CD4-positive, alpha-beta memory T cell (primary cell): Measurements from ENCODE around the gene PRKAB1. TPM values are rescaled to one million over a fixed set of nuclear protein-coding genes. Genes with fewer than 3 reads are reported as not detected.
"Not testable (repeated sequence)": the region's sequence is repeated elsewhere in the genome, so short reads cannot be mapped to it uniquely, and the experiment has no call there.

ENCODE experiments used
- CTCF ChIA-PET: fragments of 350-600 bp; sonication (Branson Sonifier 250); formaldehyde crosslinking; loops from one replicate; lab custom pipeline; 2021; ENCODE audit warnings: inconsistent platforms; ENCODE audit not compliant: partially characterized antibody; lab: Charles Lee
- POLR2A ChIA-PET: fragments of 350-600 bp; sonication (Branson Sonifier 250); formaldehyde crosslinking; loops from one replicate; lab custom pipeline; 2021; ENCODE audit not compliant: partially characterized antibody; lab: Charles Lee
- DNase-seq, 5 donors: peaks; one replicate each; pipeline versions ENCODE4 v3.0.0 to v3.0.0-alpha.2; 2020 to 2022; ENCODE audit warnings: mixed read lengths in 1 of 5
- H3K27ac ChIP-seq: one replicate; pipeline ENCODE4 v1.7.0; 2013; ENCODE audit warnings: low read depth, low read length
- H3K27me3 ChIP-seq: 2 replicates; pipeline ENCODE4 v1.7.0; 2013; ENCODE audit warnings: mild to moderate bottlenecking, low read length, moderate library complexity; ENCODE audit not compliant: insufficient read depth
- H3K36me3 ChIP-seq: 2 replicates; pipeline ENCODE4 v1.7.0; 2013; ENCODE audit warnings: mild to moderate bottlenecking, low read length, moderate library complexity; ENCODE audit not compliant: insufficient read depth
- H3K4me1 ChIP-seq: 2 replicates; pipeline ENCODE4 v1.7.0; 2013; ENCODE audit warnings: mild to moderate bottlenecking, low read length, moderate library complexity; ENCODE audit not compliant: insufficient read depth
- H3K4me3 ChIP-seq, 2 donors: one replicate each; pipeline ENCODE4 v1.7.0; 2013; ENCODE audit warnings: low read length in 2 of 2, mild to moderate bottlenecking in 1 of 2
- H3K9me3 ChIP-seq, 2 donors: one replicate each; pipeline ENCODE4 v1.7.0; 2013; ENCODE audit warnings: low read length in 2 of 2, control low read depth in 1 of 2; ENCODE audit not compliant: control insufficient read depth in 1 of 2
- H3K27ac Mint-ChIP-seq, 7 donors: one replicate each; pipeline ENCODE4 v1.8.0; 2020 to 2021; ENCODE audit warnings: mixed read lengths in 7 of 7, mild to moderate bottlenecking in 6 of 7, inconsistent platforms in 3 of 7, moderate library complexity in 3 of 7
- H3K27me3 Mint-ChIP-seq, 2 donors: one replicate each; pipeline ENCODE4 v1.8.0; 2020 to 2021; ENCODE audit warnings: mixed read lengths in 2 of 2
- H3K36me3 Mint-ChIP-seq, 2 donors: one replicate each; pipeline ENCODE4 v1.8.0; 2020 to 2021; ENCODE audit warnings: mixed read lengths in 2 of 2, inconsistent platforms in 1 of 2, mild to moderate bottlenecking in 1 of 2
- H3K4me1 Mint-ChIP-seq, 4 donors: one replicate each; pipeline ENCODE4 v1.8.0; 2020 to 2021; ENCODE audit warnings: mixed read lengths in 4 of 4, mild to moderate bottlenecking in 1 of 4
- H3K4me3 Mint-ChIP-seq, 8 donors: one replicate each; pipeline ENCODE4 v1.8.0; 2020 to 2021; ENCODE audit warnings: mixed read lengths in 8 of 8, mild to moderate bottlenecking in 7 of 8, moderate library complexity in 6 of 8, inconsistent platforms in 3 of 8
- H3K9me3 Mint-ChIP-seq, 8 donors: one replicate each; pipeline ENCODE4 v1.8.0; 2020 to 2021; ENCODE audit warnings: mixed read lengths in 8 of 8, mild to moderate bottlenecking in 5 of 8, inconsistent platforms in 3 of 8, moderate library complexity in 1 of 8
- intact Hi-C: fragments of 100-400 bp; cut with micrococcal nuclease; formaldehyde crosslinking; loops from one replicate; pipeline ENCODE4 v1.15.1; 2023
- polyA plus RNA-seq, 2 donors: library from polyadenylated mRNA; unstranded; fragments of 300-500 nt; fragmentation: Illumina TruSeq; gene quantifications; one replicate each; pipeline ENCODE4 v1.2.3, GENCODE V29; 2021
- total RNA-seq, 2 experiments: library from RNA; stranded (reverse); gene quantifications; one replicate each; pipeline ENCODE4 v1.2.3, GENCODE V29; 2021

Gene PRKAB1
- total and polyA plus RNA-seq, 4 experiments from 2014 or later, result 41.7 to 59.3 (median 45.5) TPM

DNA sequence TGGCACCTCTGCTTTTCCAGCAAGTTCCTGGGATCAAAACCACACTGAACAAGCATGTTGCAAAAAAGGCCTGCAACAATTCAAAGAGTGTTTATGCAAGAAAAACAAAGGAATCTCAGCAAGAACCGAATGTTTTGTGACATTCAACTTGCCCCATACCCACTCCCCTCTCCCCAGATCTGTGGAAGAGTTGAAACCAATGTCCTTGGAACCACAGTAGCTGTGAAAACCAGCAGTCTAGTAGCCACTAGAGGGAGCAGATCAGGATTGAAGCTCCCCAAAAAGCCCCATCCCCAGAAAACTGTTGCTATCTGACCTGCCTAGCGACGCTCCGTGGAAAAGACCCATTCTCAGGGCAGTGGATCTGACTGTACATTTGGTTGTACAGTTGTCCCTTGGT is 27.1 kb downstream of the PRKAB1 start:
- H3K4me3 Mint-ChIP-seq, result no peak overlapping the region
- ChIA-PET POLR2A (no interaction called here), CTCF (no interaction called here)
- no peaks in the 10 kb centered on the region for H3K36me3 Mint-ChIP-seq
- Histone ChIP-seq H3K9me3 (no peaks in the 10 kb centered on the region), H3K27me3 (no peaks in the 10 kb centered on the region), H3K36me3 (no peaks in the 10 kb centered on the region), H3K4me3 (no peak overlapping the region), H3K4me1 (no peaks in the 10 kb centered on the region), H3K27ac (no peak overlapping the region)
- no peaks in the 10 kb centered on the region for H3K27me3 Mint-ChIP-seq
- intact Hi-C loops, result loop anchor here (10.0 kb wide), 1 partner anchor 210 kb away; no protein-coding TSS in a partner anchor
- no peaks in the 10 kb centered on the region for H3K4me1 Mint-ChIP-seq
- no peaks in the 10 kb centered on the region for H3K9me3 Mint-ChIP-seq
- no peak overlapping the region for H3K27ac Mint-ChIP-seq
- DNase-seq, result no peak

DNA sequence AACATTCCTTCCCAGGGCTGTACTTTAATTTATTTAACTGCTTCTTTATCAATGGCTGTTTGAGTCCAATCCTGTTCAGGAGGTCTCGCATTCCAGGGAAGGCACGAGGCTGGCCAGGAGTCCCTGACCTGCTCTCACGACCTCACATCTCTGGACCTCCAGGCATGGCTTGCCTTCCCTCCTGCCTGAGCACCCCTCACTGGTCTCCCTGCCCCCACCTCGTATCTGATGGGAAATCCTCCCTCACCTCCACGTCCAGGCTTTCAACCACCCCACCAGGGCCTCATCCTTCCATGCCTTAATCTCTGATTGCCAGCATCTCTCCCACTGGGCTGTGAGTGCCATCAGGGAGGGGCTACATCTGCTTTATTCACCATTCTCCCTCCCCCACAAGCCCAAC is 29.0 kb downstream of the PRKAB1 start:
- H3K9me3 Mint-ChIP-seq, result no peaks in the 10 kb centered on the region
- DNase-seq, result no peak
- Histone ChIP-seq H3K4me1 (no peaks in the 10 kb centered on the region), H3K9me3 (no peaks in the 10 kb centered on the region), H3K27me3 (no peaks in the 10 kb centered on the region), H3K4me3 (no peak overlapping the region), H3K27ac (no peak overlapping the region), H3K36me3 (no peaks in the 10 kb centered on the region)
- ChIA-PET POLR2A (no interaction called here), CTCF (no interaction called here)
- H3K36me3 Mint-ChIP-seq, result no peaks in the 10 kb centered on the region
- H3K4me3 Mint-ChIP-seq, result no peak overlapping the region
- peak overlapping the region in 1 of 7 donors; percentile 3 for H3K27ac Mint-ChIP-seq
- H3K27me3 Mint-ChIP-seq, result no peaks in the 10 kb centered on the region
- intact Hi-C loops, result loop anchor here (10.0 kb wide), 1 partner anchor 208 kb away; no protein-coding TSS in a partner anchor
- no peaks in the 10 kb centered on the region for H3K4me1 Mint-ChIP-seq

DNA sequence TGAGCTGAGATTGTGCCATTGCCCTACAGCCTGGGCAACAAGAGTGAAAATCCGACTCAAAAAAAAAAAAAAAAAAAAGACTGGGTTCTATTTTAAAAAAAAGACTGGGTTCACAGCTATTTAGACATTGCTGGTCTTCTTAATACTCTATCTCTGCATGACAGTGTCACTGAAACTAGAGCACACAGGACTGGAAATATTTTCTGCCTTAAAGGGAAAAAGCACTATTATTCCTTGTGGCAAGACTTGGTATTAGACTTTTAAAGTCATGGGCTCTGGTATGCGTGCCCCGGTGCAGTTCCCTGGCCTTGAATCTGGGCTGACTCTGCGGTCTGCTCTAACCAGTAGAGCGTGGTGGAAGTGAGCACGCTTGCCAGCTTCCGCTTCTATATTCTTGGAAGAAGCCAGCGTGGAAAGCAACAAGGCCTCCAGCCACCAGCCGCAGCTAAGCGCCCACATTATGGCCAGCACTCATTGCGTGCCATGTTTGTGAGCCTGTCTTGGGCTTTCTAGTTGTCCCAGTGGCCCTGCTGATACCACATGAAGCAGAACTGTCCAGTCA is 31.3 kb downstream of the PRKAB1 start:
- ChIA-PET POLR2A (no interaction called here), CTCF (no interaction called here)
- Histone ChIP-seq H3K36me3 (no peaks in the 10 kb centered on the region), H3K4me3 (no peak overlapping the region), H3K9me3 (no peaks in the 10 kb centered on the region), H3K27ac (no peak overlapping the region), H3K4me1 (no peaks in the 10 kb centered on the region), H3K27me3 (no peaks in the 10 kb centered on the region)
- H3K27me3 Mint-ChIP-seq, result no peaks in the 10 kb centered on the region
- no peaks in the 10 kb centered on the region for H3K9me3 Mint-ChIP-seq
- intact Hi-C loops, result loop anchor here (10.0 kb wide), 1 partner anchor 206 kb away; no protein-coding TSS in a partner anchor
- H3K36me3 Mint-ChIP-seq, result no peaks in the 10 kb centered on the region
- H3K27ac Mint-ChIP-seq, result no peak overlapping the region
- no peaks in the 10 kb centered on the region for H3K4me1 Mint-ChIP-seq
- DNase-seq, result no peak
- no peak overlapping the region for H3K4me3 Mint-ChIP-seq

DNA sequence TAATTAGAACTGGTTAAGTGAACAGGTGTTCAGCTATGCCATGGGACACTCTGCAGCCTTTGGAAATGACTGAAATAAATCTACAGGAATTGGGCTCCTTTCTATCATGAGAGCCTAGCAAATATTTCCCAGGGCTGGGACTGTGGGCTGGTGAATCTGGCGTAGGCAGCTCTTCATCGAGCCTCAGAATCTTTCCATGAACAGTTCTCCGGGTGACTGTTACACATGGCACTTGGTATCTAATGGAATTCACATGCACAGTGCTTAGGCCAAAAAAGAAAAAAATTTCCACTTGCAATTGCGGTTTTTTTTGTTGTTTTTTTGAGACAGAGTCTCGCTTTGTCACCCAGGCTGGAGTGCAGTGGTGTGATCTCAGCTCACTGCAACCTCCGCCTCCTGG is 32.1 kb downstream of the PRKAB1 start:
- H3K4me3 Mint-ChIP-seq, result no peak overlapping the region
- DNase-seq, result no peak
- Histone ChIP-seq H3K9me3 (no peaks in the 10 kb centered on the region), H3K27me3 (no peaks in the 10 kb centered on the region), H3K4me3 (no peak overlapping the region), H3K27ac (no peak overlapping the region), H3K36me3 (no peaks in the 10 kb centered on the region), H3K4me1 (no peaks in the 10 kb centered on the region)
- H3K27me3 Mint-ChIP-seq, result no peaks in the 10 kb centered on the region
- POLR2A ChIA-PET, result no interaction called here
- H3K36me3 Mint-ChIP-seq, result no peaks in the 10 kb centered on the region
- H3K4me1 Mint-ChIP-seq, result no peaks in the 10 kb centered on the region
- CTCF ChIA-PET, result no interaction called here
- intact Hi-C loops, result no loop called here
- no peak overlapping the region for H3K27ac Mint-ChIP-seq
- no peaks in the 10 kb centered on the region for H3K9me3 Mint-ChIP-seq

DNA sequence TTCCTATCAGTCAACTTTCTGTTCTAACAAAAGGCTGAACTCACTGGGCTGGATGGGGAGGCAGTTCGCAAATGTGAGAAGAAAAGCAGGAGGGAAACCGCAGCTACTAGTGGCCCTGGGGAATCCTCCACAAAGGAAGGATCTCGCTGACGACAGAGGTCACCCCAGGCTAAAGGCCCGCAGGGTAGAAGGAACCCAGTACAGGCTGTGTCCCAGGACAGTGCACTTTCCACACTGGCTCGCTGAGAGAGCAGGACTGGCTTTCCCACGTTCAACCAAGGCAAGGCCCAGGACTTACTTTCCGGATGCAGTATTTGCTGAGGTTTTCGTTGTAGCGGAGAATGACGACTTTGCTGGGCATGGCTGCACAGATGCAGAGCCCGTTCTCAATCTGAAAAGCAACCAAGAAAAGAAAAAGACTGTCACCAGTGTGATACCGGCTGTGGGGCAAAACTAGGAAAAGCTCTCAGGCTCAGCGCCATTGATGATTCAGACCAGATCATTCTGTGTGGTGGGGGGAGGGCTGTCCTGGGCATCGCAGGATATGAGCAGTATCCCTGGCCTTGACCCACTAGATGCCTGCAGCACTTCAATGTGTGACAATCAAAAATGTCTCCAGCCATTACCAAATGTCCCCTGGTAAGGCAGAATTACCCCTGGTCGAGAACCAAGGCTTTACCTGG is 36.3 kb downstream of the PRKAB1 start:
- no peak for DNase-seq
- ChIA-PET CTCF (no interaction called here), POLR2A (no interaction called here)
- H3K27me3 ChIP-seq, result no peaks in the 10 kb centered on the region
- Mint-ChIP-seq H3K27ac (no peak overlapping the region), H3K27me3 (no peaks in the 10 kb centered on the region), H3K4me1 (no peaks in the 10 kb centered on the region), H3K9me3 (no peaks in the 10 kb centered on the region), H3K36me3 (no peaks in the 10 kb centered on the region), H3K4me3 (no peak overlapping the region)
- H3K9me3 ChIP-seq, result no peaks in the 10 kb centered on the region
- no peaks in the 10 kb centered on the region for H3K4me1 ChIP-seq
- H3K36me3 ChIP-seq, result no peaks in the 10 kb centered on the region
- H3K27ac ChIP-seq, result no peak overlapping the region
- no peak overlapping the region for H3K4me3 ChIP-seq
- intact Hi-C loops, result no loop called here

DNA sequence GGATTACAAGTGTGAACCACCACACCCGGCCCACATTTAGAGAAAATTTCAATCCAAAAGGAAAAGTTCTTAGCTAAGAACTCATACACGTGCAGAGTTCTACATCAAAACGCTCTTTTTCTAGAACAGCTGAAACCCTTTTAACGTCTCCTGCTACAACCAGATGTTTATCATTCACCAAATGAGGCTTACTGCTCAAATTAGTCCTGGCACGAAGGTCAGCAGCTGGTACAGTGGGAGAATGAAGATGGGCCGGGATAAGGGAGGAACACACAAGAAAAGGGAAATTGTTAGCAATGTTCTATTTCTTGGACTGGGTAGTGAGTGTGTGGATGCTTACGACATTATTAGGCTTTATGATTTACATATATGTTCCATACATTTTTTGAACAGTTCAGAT is 37.2 kb downstream of the PRKAB1 start:
- Histone ChIP-seq H3K27ac (no peak overlapping the region), H3K27me3 (no peaks in the 10 kb centered on the region), H3K4me1 (no peaks in the 10 kb centered on the region), H3K36me3 (no peaks in the 10 kb centered on the region), H3K9me3 (no peaks in the 10 kb centered on the region), H3K4me3 (no peak overlapping the region)
- Mint-ChIP-seq H3K9me3 (no peaks in the 10 kb centered on the region), H3K4me3 (no peak overlapping the region), H3K4me1 (peaks cover 0 to 1% (median 0%) of the 10 kb centered on the region in 4 donors), H3K27me3 (no peaks in the 10 kb centered on the region), H3K36me3 (no peaks in the 10 kb centered on the region), H3K27ac (no peak overlapping the region)
- CTCF ChIA-PET, result interaction anchor here (0.7 kb wide), 1 partner anchor 1893 kb away, joined by 4 read pairs; no protein-coding TSS in a partner anchor
- DNase-seq, result no peak
- POLR2A ChIA-PET, result no interaction called here
- intact Hi-C loops, result no loop called here

DNA sequence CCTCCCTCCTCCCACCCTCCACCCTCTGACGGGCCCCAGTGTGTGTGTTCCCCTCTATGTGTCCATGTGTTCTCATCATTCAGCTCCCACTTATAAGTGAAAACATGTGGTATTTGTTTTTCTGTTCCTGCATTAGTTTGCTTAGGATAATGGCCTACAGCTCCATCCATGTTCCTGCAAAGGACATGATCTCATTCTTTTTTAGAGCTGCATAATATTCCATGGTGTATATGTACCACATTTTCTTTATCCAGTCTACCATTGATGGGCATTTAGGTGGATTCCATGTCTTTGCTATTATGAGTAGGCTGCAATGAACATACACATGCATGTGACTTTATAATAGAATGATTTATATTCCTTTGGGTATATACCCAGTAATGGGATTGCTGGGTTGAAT is 38.5 kb downstream of the PRKAB1 start:
- H3K4me1 Mint-ChIP-seq, H3K36me3 ChIP-seq: not testable (repeated sequence)

More for the DNA sequence above, 38.5 kb downstream of the PRKAB1 start:
- H3K27me3 ChIP-seq, intact Hi-C loops, H3K4me3 ChIP-seq, H3K36me3 Mint-ChIP-seq, POLR2A ChIA-PET, H3K27ac ChIP-seq, H3K9me3 ChIP-seq, H3K27me3 Mint-ChIP-seq, CTCF ChIA-PET, H3K4me1 ChIP-seq, H3K4me3 Mint-ChIP-seq, H3K9me3 Mint-ChIP-seq, H3K27ac Mint-ChIP-seq, DNase-seq: not testable (repeated sequence)
